Limb (tissue), 2 donors: ENCODE measurements around the gene AP1M1.

Source experiments
- DNase-seq, 2 donors: peaks; one replicate each; pipeline ENCODE4 v3.0.0-alpha.2; 2016; ENCODE audit errors: extremely low spot score in 2 of 2

Gene AP1M1

GRCh38 chr19:16295057-16295456, 97.3 kb downstream of the AP1M1 start:
- DNase-seq = no peak
